Mesendoderm (in vitro differentiated cells): ENCODE data around the gene EYA2.

ENCODE experiments used
- DNase-seq: peaks from one replicate; pipeline ENCODE4 v3.0.0; 2013
- H2AK5ac ChIP-seq: 2 replicates; pipeline ENCODE4 v1.6.1; 2013; ENCODE audit warnings: low read length, inconsistent platforms
- H2BK120ac ChIP-seq: 2 replicates; pipeline ENCODE4 v1.6.1; 2013; ENCODE audit warnings: low read depth, mild to moderate bottlenecking, low read length, moderate library complexity, mixed read lengths
- H2BK15ac ChIP-seq: replicated peaks from 2 replicates; pipeline ENCODE4 v1.6.1; 2013; ENCODE audit warnings: low read depth, mild to moderate bottlenecking, moderate library complexity
- H2BK5ac ChIP-seq: 2 replicates; pipeline ENCODE4 v1.6.1; 2013; ENCODE audit warnings: low read length, inconsistent platforms
- H3K18ac ChIP-seq: 2 replicates; pipeline ENCODE4 v1.6.1; 2013; ENCODE audit warnings: mild to moderate bottlenecking, low read length, mixed read lengths
- H3K23ac ChIP-seq: one replicate; pipeline ENCODE4 v1.6.1; 2013; ENCODE audit warnings: low read length
- H3K27ac ChIP-seq: 2 replicates; pipeline ENCODE4 v1.5.1; 2013; ENCODE audit warnings: low read depth, mild to moderate bottlenecking, inconsistent platforms, low read length, moderate library complexity
- H3K27me3 ChIP-seq: 2 replicates; pipeline ENCODE4 v1.6.1; 2013; ENCODE audit warnings: low read length, control low read depth, mild to moderate bottlenecking, inconsistent platforms; ENCODE audit not compliant: insufficient read depth, poor library complexity
- H3K36me3 ChIP-seq: 2 replicates; pipeline ENCODE4 v1.6.1; 2013; ENCODE audit warnings: low read length, inconsistent platforms; ENCODE audit not compliant: control insufficient read depth, insufficient read depth
- H3K4ac ChIP-seq: one replicate; pipeline ENCODE4 v1.6.1; 2013; ENCODE audit warnings: low read depth, mild to moderate bottlenecking, low read length, moderate library complexity
- H3K4me1 ChIP-seq: 2 replicates; pipeline ENCODE4 v1.6.1; 2013; ENCODE audit warnings: low read depth, low read length, inconsistent platforms; ENCODE audit not compliant: control insufficient read depth
- H3K4me2 ChIP-seq: 2 replicates; pipeline ENCODE4 v1.6.1; 2013; ENCODE audit warnings: low read length
- H3K4me3 ChIP-seq: 2 replicates; pipeline ENCODE4 v1.5.1; 2013; ENCODE audit warnings: mild to moderate bottlenecking, low read length
- H3K56ac ChIP-seq: one replicate; pipeline ENCODE4 v1.6.1; 2013; ENCODE audit warnings: low read length
- H3K79me1 ChIP-seq: 2 replicates; pipeline ENCODE4 v1.6.1; 2013; ENCODE audit warnings: low read length, inconsistent platforms
- H3K79me2 ChIP-seq: 2 replicates; pipeline ENCODE4 v1.6.1; 2013; ENCODE audit warnings: mild to moderate bottlenecking, low read length; ENCODE audit not compliant: control insufficient read depth, insufficient read depth
- H3K9ac ChIP-seq: 2 replicates; pipeline ENCODE4 v1.6.1; 2013; ENCODE audit warnings: low read length, inconsistent platforms
- H4K5ac ChIP-seq: one replicate; pipeline ENCODE4 v1.6.1; 2013; ENCODE audit warnings: low read length
- H4K8ac ChIP-seq: one replicate; pipeline ENCODE4 v1.6.1; 2013; ENCODE audit warnings: low read depth, mild to moderate bottlenecking, control low read depth, low read length, moderate library complexity
- WGBS: extraction: QIAGEN DNeasy Blood & Tissue Kit; methylation state at CpG from one replicate; pipeline ENCODE4 v1.1.7; 2013; ENCODE audit warnings: low lambda C conversion rate, missing lambda C conversion rate; ENCODE audit not compliant: insufficient coverage; ENCODE audit errors: extremely low coverage; 5-methylcytosine and 5-hydroxymethylcytosine counted together

Gene EYA2

DNA sequence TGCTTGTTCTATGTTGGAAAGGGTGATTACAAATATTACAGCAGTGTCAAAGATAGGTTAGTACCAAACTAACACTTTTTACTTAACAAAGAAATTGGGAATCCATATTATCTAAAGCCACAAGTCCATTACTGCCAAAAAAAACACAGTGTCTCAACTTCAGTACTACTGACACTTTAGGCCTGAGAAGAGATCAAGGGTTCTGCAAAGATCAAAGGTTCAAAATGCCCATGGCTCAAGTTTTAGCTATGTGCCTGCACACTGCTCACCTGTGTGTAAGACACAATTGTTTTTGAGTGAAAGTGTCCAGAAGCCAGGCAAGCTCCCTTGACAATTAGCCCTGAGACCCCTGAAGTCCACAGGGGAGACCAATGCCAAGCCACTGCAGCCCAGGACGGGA is 329.3 kb downstream of the EYA2 start:
- Histone ChIP-seq H3K18ac (no peak overlapping the region), H3K4me1 (no peaks in the 10 kb centered on the region), H2AK5ac (no peak overlapping the region), H3K27ac (no peak overlapping the region), H2BK15ac (no peak overlapping the region), H3K27me3 (no peaks in the 10 kb centered on the region), H2BK5ac (no peak overlapping the region), H3K36me3 (peaks cover 14% of the 10 kb centered on the region), H3K4me3 (no peak overlapping the region), H4K8ac (no peak overlapping the region), H3K79me2 (no peaks in the 10 kb centered on the region), H3K79me1 (no peaks in the 10 kb centered on the region), H3K23ac (no peak overlapping the region), H3K9ac (no peak overlapping the region), H3K56ac (no peak overlapping the region), H3K4me2 (no peak overlapping the region), H4K5ac (no peak overlapping the region), H2BK120ac (no peak overlapping the region), H3K4ac (no peak overlapping the region)
- no peak for DNase-seq
- no CpG with 5 or more reads among the region's 1 CpG for WGBS

DNA sequence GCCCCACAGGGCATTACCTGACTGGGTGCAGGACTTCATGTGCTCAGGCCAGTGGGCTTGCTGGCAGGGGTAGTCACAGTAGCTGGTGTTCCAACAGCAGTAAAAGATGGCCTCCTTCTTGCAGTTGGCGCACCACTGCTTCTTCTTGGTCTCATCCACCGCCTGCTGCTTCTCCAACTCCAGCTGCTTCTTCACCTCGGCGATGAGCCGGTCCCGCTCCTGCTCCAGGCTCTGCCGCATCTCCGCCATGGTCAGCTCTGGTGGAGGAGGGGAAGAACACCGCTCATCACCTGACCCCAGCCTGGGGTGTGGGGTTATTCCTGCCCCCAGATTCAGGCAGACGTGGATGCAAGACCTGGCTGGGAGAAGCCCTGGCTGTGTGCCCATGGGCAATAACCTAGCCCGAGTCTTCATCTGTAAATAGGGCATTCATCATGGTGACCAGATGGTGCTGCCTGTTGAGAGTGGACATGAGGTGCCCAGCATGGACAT is 329.7 kb downstream of the EYA2 start:
- H3K56ac ChIP-seq: no peak overlapping the region
- no CpG with 5 or more reads among the region's 11 CpGs for WGBS

DNA sequence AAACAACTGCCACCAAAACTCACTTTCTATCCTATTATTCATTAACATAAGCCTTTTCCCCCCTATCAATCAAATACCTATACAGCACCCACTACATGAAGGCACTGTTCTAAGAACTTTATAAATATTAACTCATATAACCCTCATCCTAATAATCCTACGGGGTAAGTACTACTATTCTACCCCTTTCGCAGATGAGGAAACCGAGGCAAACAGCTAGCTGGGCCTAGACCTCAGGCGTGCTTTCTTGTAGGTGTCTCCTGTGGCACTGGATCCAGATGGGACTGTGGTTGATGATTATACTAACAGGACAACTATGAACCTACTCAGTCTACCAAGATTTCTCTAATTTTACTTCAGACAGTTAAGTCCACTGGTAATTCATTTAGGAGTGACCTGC is 330.2 kb downstream of the EYA2 start:
- no peak for DNase-seq
- Histone ChIP-seq H4K8ac (no peak overlapping the region), H3K27me3 (no peaks in the 10 kb centered on the region), H2AK5ac (no peak overlapping the region), H2BK15ac (no peak overlapping the region), H3K79me2 (no peaks in the 10 kb centered on the region), H3K56ac (no peak overlapping the region), H3K18ac (no peak overlapping the region), H3K79me1 (no peaks in the 10 kb centered on the region), H3K23ac (no peak overlapping the region), H2BK5ac (no peak overlapping the region), H2BK120ac (no peak overlapping the region), H3K4me2 (no peak overlapping the region), H3K9ac (no peak overlapping the region), H3K4ac (no peak overlapping the region), H3K36me3 (peaks cover 16% of the 10 kb centered on the region), H3K4me1 (no peaks in the 10 kb centered on the region), H4K5ac (no peak overlapping the region), H3K27ac (no peak overlapping the region), H3K4me3 (no peak overlapping the region)
- WGBS: 100% methylated on average over 1 of the region's 4 CpGs

More for the DNA sequence above, 329.7 kb downstream of the EYA2 start:
- Histone ChIP-seq H3K27me3 (no peaks in the 10 kb centered on the region), H4K5ac (no peak overlapping the region), H3K27ac (no peak overlapping the region), H3K36me3 (peaks cover 14% of the 10 kb centered on the region), H3K4me3 (no peak overlapping the region), H3K79me1 (no peaks in the 10 kb centered on the region), H4K8ac (no peak overlapping the region), H3K23ac (no peak overlapping the region), H2BK15ac (no peak overlapping the region), H3K4me2 (no peak overlapping the region), H2BK5ac (no peak overlapping the region), H3K79me2 (no peaks in the 10 kb centered on the region), H3K4me1 (no peaks in the 10 kb centered on the region), H2BK120ac (no peak overlapping the region), H3K9ac (no peak overlapping the region), H3K4ac (no peak overlapping the region), H3K18ac (no peak overlapping the region), H2AK5ac (no peak overlapping the region)
- DNase-seq: no peak

GRCh38 chr20:47225458-47225857 is 330.8 kb downstream of the EYA2 start:
- no peak overlapping the region for H4K8ac ChIP-seq
- H3K9ac ChIP-seq: no peak overlapping the region
- H3K56ac ChIP-seq: no peak overlapping the region
- H3K18ac ChIP-seq: no peak overlapping the region
- WGBS: no CpG with 5 or more reads among the region's 1 CpG
- no peaks in the 10 kb centered on the region for H3K79me2 ChIP-seq
- H4K5ac ChIP-seq: no peak overlapping the region
- H3K4me1 ChIP-seq: no peaks in the 10 kb centered on the region
- no peaks in the 10 kb centered on the region for H3K27me3 ChIP-seq
- H2BK5ac ChIP-seq: no peak overlapping the region
- no peak overlapping the region for H3K23ac ChIP-seq
- no peak overlapping the region for H2AK5ac ChIP-seq
- no peak overlapping the region for H2BK120ac ChIP-seq
- no peak overlapping the region for H3K4me2 ChIP-seq
- H2BK15ac ChIP-seq: no peak overlapping the region
- no peaks in the 10 kb centered on the region for H3K79me1 ChIP-seq
- DNase-seq: no peak
- H3K4ac ChIP-seq: no peak overlapping the region
- no peak overlapping the region for H3K4me3 ChIP-seq
- H3K27ac ChIP-seq: no peak overlapping the region
- H3K36me3 ChIP-seq: peaks cover 14% of the 10 kb centered on the region

DNA sequence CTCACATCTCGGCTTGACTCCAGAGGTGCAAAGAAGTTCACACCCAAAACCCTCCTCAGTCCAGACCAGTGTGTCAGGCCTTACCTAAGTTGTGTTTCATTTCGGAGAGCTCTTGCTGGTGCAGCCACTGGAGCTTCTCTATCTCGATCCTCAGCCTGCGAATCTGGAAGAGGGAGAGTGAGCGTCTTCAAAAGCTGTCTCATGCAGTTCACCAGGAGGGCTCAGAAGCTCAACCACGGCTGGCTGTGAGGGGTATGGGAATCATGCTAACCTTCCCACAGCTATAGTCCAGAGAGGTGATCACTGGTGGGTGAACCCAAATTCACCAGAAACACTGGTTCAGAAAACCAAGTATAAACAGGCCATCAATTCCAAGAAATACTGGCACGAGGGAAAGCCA is 332.5 kb downstream of the EYA2 start:
- Histone ChIP-seq H3K4ac (no peak overlapping the region), H3K23ac (no peak overlapping the region), H2BK120ac (no peak overlapping the region), H3K4me3 (no peak overlapping the region), H4K5ac (no peak overlapping the region), H2BK15ac (no peak overlapping the region), H3K9ac (no peak overlapping the region), H3K79me1 (peaks cover 2% of the 10 kb centered on the region), H3K79me2 (no peaks in the 10 kb centered on the region), H3K56ac (no peak overlapping the region), H3K4me2 (no peak overlapping the region), H3K18ac (no peak overlapping the region), H3K36me3 (peaks cover 14% of the 10 kb centered on the region), H3K4me1 (no peaks in the 10 kb centered on the region), H3K27ac (no peak overlapping the region), H2BK5ac (no peak overlapping the region), H4K8ac (no peak overlapping the region), H2AK5ac (no peak overlapping the region), H3K27me3 (no peaks in the 10 kb centered on the region)
- no peak for DNase-seq
- WGBS: no CpG with 5 or more reads among the region's 7 CpGs

GRCh38 chr20:47227576-47227975 is 332.9 kb downstream of the EYA2 start:
- H3K4ac ChIP-seq: no peak overlapping the region
- no peak overlapping the region for H2BK15ac ChIP-seq
- no CpG with 5 or more reads among the region's 9 CpGs for WGBS
- no peak overlapping the region for H3K27ac ChIP-seq
- H2AK5ac ChIP-seq: no peak overlapping the region
- no peak overlapping the region for H3K4me3 ChIP-seq
- H2BK5ac ChIP-seq: no peak overlapping the region
- no peak overlapping the region for H3K18ac ChIP-seq
- no peaks in the 10 kb centered on the region for H3K4me1 ChIP-seq
- no peak overlapping the region for H3K4me2 ChIP-seq
- H2BK120ac ChIP-seq: no peak overlapping the region
- H3K9ac ChIP-seq: no peak overlapping the region
- DNase-seq: no peak
- no peaks in the 10 kb centered on the region for H3K79me2 ChIP-seq
- H3K79me1 ChIP-seq: peaks cover 2% of the 10 kb centered on the region
- H4K8ac ChIP-seq: no peak overlapping the region
- H4K5ac ChIP-seq: no peak overlapping the region
- H3K56ac ChIP-seq: no peak overlapping the region
- no peak overlapping the region for H3K23ac ChIP-seq
- no peaks in the 10 kb centered on the region for H3K27me3 ChIP-seq
- H3K36me3 ChIP-seq: peaks cover 14% of the 10 kb centered on the region
